HL-60 (cell line): ENCODE results near the gene CLRN3.

ENCODE experiments used
- DNase-seq, 2 experiments: peaks; one replicate each; pipeline ENCODE4 v3.0.0-alpha.2; 2010 to 2020; ENCODE audit warnings: low read depth in 1 of 2, low spot score in 1 of 2
- H3K27ac ChIP-seq: fragments of 250-450 bp; sonication (Bioruptor Pico); replicated peaks from 2 replicates; pipeline ENCODE4 v1.5.1; 2020; ENCODE audit warnings: mild to moderate bottlenecking, moderate library complexity
- H3K27me3 ChIP-seq: fragments of 250-450 bp; sonication (Bioruptor Pico); 2 replicates; pipeline ENCODE4 v1.5.1; 2021; ENCODE audit warnings: mild to moderate bottlenecking, moderate library complexity; ENCODE audit not compliant: insufficient read depth, poor library complexity, severe bottlenecking
- H3K4me3 ChIP-seq: replicated peaks from 2 replicates; pipeline ENCODE4 v1.5.1; 2011; ENCODE audit warnings: mild to moderate bottlenecking, control low read depth, low read length; ENCODE audit not compliant: insufficient read depth
- GABPA ChIP-seq: IDR thresholded peaks from 2 replicates; pipeline ENCODE4 v1.6.1; 2012; ENCODE audit warnings: low read depth
- POLR2AphosphoS5 ChIP-seq: IDR thresholded peaks from 2 replicates; pipeline ENCODE4 v1.6.1; 2012; ENCODE audit warnings: low read depth
- SPI1 ChIP-seq: IDR thresholded peaks from 2 replicates; pipeline ENCODE4 v1.6.1; 2012; ENCODE audit warnings: low read depth, mild to moderate bottlenecking, borderline replicate concordance
- TF ChIP-seq, protein P1 (sequence below): IDR thresholded peaks from one replicate; pipeline ENCODE4 v1.5.1; 2011; ENCODE audit warnings: low read length, control low read depth, inconsistent platforms; ENCODE audit not compliant: insufficient read depth
- TF ChIP-seq, protein P2 (sequence below): IDR thresholded peaks from 2 replicates; pipeline ENCODE4 v1.6.1; 2012; ENCODE audit warnings: low read depth; ENCODE audit not compliant: insufficient replicate concordance

Gene CLRN3

DNA sequence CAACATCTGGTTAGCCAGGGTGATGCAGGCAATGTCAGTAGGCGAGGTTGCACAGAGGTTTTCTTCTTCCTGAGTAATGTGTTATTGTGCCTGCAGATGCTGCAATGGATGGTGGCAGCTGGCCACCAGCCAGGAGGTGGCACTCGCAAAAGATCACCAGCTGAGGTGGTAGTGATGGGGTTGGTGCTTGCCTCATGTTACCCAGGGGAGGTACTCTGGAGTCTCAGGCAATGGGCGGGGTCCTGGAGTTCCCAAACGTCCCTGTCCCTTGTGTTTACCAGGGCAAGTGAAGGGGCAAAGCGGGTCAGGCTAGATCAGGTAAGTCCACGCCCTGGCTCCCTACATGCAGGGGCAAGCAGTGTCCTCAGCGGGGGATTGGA, 21.1 kb downstream of the CLRN3 start:
- H3K27me3 ChIP-seq: no peaks in the 10 kb centered on the region
- H3K4me3 ChIP-seq: no peak overlapping the region
- TF ChIP-seq SPI1 (no peak), GABPA (no peak), POLR2AphosphoS5 (no peak)
- TF ChIP-seq, protein P1, sequence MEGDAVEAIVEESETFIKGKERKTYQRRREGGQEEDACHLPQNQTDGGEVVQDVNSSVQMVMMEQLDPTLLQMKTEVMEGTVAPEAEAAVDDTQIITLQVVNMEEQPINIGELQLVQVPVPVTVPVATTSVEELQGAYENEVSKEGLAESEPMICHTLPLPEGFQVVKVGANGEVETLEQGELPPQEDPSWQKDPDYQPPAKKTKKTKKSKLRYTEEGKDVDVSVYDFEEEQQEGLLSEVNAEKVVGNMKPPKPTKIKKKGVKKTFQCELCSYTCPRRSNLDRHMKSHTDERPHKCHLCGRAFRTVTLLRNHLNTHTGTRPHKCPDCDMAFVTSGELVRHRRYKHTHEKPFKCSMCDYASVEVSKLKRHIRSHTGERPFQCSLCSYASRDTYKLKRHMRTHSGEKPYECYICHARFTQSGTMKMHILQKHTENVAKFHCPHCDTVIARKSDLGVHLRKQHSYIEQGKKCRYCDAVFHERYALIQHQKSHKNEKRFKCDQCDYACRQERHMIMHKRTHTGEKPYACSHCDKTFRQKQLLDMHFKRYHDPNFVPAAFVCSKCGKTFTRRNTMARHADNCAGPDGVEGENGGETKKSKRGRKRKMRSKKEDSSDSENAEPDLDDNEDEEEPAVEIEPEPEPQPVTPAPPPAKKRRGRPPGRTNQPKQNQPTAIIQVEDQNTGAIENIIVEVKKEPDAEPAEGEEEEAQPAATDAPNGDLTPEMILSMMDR: no peak
- TF ChIP-seq, protein P2, sequence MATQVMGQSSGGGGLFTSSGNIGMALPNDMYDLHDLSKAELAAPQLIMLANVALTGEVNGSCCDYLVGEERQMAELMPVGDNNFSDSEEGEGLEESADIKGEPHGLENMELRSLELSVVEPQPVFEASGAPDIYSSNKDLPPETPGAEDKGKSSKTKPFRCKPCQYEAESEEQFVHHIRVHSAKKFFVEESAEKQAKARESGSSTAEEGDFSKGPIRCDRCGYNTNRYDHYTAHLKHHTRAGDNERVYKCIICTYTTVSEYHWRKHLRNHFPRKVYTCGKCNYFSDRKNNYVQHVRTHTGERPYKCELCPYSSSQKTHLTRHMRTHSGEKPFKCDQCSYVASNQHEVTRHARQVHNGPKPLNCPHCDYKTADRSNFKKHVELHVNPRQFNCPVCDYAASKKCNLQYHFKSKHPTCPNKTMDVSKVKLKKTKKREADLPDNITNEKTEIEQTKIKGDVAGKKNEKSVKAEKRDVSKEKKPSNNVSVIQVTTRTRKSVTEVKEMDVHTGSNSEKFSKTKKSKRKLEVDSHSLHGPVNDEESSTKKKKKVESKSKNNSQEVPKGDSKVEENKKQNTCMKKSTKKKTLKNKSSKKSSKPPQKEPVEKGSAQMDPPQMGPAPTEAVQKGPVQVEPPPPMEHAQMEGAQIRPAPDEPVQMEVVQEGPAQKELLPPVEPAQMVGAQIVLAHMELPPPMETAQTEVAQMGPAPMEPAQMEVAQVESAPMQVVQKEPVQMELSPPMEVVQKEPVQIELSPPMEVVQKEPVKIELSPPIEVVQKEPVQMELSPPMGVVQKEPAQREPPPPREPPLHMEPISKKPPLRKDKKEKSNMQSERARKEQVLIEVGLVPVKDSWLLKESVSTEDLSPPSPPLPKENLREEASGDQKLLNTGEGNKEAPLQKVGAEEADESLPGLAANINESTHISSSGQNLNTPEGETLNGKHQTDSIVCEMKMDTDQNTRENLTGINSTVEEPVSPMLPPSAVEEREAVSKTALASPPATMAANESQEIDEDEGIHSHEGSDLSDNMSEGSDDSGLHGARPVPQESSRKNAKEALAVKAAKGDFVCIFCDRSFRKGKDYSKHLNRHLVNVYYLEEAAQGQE: no peak
- no peak for DNase-seq
- H3K27ac ChIP-seq: no peak overlapping the region

DNA sequence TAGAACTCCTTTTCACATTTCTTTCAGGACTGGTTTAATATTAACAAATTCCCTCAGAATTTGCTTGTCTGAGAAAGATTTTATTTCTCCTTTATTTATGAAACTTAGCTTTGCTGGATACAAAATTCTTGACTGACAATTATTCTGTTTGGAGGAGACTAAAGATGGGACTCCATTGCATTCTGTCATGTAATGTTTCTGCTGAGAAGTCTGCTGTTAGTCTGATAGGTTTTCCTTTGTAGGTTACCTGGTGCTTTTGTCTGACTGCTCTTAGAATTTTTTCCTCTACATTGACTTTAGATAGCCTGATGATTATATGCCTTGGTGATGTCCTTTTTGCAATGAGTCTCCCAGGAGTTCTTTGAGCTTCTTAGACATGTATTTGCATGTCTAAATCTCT, 23.4 kb downstream of the CLRN3 start:
- H3K27me3 ChIP-seq: no peaks in the 10 kb centered on the region

DNA sequence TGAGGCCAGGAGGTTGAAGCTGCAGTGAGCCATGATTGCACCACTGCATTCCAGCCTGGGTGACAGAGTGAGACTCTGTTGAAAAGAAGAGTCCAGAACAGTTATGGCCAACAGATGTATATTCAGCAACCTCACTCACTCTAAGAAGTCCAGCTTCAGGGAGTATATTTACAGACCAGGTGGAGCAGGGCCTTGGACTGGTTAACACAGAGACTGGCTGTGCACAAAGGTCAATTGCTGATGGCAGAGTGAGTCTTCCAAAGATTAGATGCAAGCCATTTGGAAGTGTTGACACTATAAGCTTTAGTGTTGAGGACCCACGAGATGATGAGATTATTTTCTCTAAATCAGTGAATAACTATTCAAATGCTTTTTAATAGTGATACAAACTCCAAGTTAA, 24.9 kb downstream of the CLRN3 start:
- Histone ChIP-seq H3K27ac (no peak overlapping the region), H3K4me3 (no peak overlapping the region), H3K27me3 (no peaks in the 10 kb centered on the region)
- no peak for DNase-seq
- TF ChIP-seq, protein P2: no peak
- TF ChIP-seq SPI1: no peak
- TF ChIP-seq GABPA: no peak
- TF ChIP-seq, protein P1: no peak
- no peak for TF ChIP-seq POLR2AphosphoS5

More for the DNA sequence above, 23.4 kb downstream of the CLRN3 start:
- Histone ChIP-seq H3K27ac (no peak overlapping the region), H3K4me3 (no peak overlapping the region)
- no peak for DNase-seq
- TF ChIP-seq, protein P1: no peak
- TF ChIP-seq POLR2AphosphoS5: no peak

DNA sequence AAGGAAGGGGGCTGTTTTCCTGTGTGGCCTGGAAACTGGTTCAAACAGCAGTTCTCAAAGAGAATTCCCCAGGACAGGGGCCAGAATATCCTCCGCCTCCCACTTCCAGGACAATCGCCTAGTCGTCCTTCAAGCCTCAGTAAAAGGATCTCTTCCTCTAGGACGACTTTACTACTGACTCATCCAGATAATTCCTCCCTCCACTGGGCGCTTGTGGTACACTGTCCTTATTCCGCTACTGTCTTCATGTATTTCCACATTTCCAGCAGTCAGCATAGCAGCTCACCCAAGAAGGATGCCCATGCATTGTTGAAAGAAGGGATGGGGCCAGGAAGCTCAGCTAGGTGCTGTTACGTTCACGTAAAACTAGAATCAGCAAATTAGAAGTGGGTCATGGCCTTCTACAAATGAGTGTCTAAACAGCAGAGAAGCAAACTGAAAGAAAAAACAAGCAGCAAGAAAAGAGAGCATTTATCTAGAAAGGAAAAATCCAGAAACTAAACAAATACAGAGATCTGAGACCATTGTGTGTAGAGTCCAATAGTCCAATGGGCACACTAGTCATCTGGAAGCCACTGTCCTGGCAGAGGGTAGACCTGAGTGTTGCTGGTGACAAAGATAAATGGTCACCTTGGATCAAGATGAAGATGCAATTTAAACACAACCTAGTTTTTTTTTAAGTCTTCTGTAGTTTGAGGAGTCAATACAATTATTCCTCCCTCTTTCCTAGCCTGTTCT, 26.3 kb downstream of the CLRN3 start:
- H3K4me3 ChIP-seq: no peak overlapping the region
- DNase-seq: no peak
- no peaks in the 10 kb centered on the region for H3K27me3 ChIP-seq
- no peak overlapping the region for H3K27ac ChIP-seq
- no peak for TF ChIP-seq GABPA
- TF ChIP-seq, protein P1: no peak
- TF ChIP-seq, protein P2: no peak
- no peak for TF ChIP-seq SPI1
- TF ChIP-seq POLR2AphosphoS5: no peak
